Measurements from ENCODE around the gene ANKRD27.

Gene ANKRD27

GRCh38 chr19:32651729-32652140 lies 23.2 kb downstream of the ANKRD27 start:
- no peak for FAIRE-seq

GRCh38 chr19:32650671-32651070 lies 24.3 kb downstream of the ANKRD27 start:
- FAIRE-seq: no peak

- FAIRE-seq: no peak
Measured at GRCh38 chr19:32649751-32650150, 25.2 kb downstream of the ANKRD27 start.

DNA sequence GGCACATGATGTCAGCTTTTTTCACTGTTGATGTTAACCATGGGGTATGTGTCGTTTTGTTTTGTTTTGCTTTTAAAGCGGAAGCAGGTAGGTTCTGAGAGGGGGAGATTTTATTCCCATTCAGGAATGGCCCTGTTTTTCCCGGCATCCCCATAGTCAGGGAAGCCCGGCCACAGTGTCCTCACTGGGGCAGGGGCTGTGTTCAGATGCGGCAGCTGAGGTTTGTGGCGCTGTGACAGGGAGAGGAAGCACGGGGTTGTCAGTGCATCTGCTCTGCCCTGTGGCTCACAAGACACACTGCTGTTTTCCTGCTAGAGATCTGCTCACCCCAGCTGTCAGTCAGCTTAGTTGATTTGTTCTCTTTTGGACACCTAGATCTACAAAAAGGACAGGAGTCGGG lies 27.6 kb downstream of the ANKRD27 start:
- FAIRE-seq: no peak

DNA sequence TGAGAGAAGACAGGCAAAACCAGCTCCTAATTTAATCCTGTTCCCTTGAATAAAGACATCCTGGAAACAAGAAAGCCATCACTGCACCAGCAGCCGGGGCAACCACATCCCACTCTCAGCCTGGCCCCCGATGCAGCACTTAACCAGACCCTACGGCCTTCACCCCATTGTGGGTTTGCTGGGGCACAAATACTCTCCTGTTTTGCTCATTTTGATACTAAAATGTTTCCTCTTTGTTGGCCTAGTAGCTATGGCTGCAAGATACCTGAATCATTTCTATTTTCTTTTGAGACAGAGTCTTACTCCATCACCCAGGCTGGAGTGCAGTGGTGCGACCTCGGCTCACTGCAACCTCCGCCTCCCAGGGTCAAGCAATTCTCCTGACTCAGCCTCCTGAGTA lies 28.4 kb downstream of the ANKRD27 start:
- no peak for FAIRE-seq

DNA sequence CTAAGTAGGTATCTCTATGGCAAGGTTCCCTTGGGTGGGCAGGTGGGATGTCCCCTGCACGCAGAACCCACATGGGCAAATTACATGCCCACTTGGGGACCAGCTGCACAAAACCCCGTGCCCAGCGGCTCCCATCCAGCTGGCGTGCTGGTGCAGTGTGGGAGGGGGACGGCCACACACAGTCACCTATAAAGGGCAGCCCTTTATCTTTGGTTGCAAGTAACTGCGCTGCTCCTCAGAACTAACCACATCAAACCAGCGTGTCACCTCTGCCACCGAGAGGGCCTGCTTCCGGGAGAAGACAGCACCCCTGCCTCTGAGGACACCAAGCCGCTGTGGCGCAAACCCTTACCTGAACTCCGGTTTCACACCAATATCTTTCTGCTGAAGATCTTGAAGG lies 32.2 kb downstream of the ANKRD27 start:
- FAIRE-seq: no peak

DNA sequence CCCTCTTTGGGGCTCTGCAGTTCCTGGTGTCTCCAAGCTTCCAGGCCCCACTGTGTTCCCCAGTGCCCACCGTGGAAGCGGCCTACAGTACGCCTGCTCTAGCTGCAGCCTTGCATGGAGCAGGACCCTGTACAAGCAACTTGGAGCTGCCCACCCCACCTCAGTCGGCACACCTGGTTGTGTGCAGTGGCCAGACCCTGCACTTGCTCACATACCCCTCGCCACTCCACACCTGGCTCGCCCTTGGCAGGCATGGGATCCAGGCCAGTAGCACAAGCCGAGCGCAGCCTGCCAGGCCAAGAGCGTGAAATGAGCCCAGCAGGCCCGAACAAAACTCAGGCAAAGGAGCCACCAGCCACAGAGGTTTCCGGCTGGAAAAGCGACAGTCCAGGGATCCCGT lies 36.4 kb downstream of the ANKRD27 start:
- no peak for FAIRE-seq

DNA sequence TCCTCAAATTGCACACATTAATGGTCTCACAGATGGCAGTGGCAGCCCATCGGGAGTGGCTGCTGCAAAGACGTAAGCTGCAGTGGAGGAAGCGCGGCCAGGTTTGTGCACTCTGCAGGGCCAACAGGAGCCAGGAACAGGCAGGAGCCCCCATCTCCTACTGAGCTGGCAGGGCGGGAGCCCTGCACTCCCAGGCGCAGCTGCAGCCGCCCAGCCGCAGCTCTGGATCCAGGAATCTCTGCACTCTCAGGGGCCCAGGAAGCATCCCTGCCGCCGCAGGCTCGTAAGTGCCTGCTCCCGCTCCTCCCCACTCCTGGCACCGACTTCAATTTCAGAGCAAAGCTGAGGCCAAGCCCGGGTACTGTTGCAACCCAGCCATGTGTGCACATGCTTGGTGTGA lies 37.5 kb downstream of the ANKRD27 start:
- FAIRE-seq: no peak

DNA sequence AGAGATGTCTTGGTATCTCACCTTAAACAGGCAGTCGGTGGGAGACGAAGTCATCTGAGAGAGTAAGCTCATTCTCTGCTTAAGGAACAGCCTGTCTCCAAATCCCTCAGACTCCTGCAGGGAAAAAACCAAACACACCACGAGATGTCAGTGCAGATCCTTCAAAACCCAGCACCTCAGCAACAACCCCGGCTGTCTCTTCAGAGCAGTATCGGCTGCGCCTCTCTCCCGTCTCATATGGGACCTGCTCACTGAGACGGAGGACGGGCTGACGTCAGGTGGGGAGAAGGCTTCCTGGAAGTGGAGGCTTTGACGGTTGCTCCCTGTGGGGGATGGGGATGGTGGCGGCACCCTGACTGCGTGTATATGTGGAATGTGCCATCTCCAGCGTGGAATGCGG lies 43.6 kb downstream of the ANKRD27 start:
- no peak for FAIRE-seq

DNA sequence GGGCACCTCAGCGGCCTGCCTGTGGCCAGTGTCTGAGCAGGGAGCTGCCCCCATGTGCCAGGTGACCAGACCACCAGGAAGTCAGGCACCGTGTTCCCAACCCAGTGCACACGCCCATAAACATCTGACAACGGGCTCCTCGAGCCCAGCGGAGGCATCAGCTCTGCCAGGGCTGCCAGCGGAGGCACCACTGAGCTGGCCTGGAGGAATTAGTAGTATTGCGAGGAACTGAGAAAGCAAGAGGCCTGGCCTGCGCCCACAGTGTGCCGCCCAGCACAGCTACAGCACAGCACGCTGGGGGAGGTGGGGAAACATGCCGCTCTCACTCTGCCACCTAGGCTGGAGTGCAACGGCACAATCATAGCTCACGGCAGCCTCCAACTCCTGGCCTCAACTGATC lies 44.6 kb downstream of the ANKRD27 start:
- no peak for FAIRE-seq

- FAIRE-seq: no peak
Measured at GRCh38 chr19:32627714-32628270, 47.2 kb downstream of the ANKRD27 start.

GRCh38 chr19:32626969-32627368 lies 48.0 kb downstream of the ANKRD27 start:
- no peak for FAIRE-seq

DNA sequence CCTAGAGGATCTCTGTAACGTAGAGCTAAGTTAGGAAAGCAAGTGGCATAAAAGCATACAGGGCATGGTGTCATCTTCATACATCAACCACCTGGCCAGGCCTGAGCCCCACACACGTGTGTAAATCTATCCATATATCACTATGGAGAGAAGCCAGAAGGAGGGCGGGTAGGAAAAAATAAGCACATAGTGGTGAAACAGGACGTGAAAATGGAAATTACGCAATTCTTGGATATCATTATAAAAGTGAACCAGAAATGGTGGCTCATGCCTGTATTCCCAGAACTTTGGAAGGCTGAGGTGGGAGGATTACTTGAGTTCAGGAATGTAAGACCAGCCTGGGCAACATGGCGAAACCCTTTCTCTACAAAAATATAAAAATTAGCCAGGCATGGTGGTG lies 50.6 kb downstream of the ANKRD27 start:
- no peak for FAIRE-seq

DNA sequence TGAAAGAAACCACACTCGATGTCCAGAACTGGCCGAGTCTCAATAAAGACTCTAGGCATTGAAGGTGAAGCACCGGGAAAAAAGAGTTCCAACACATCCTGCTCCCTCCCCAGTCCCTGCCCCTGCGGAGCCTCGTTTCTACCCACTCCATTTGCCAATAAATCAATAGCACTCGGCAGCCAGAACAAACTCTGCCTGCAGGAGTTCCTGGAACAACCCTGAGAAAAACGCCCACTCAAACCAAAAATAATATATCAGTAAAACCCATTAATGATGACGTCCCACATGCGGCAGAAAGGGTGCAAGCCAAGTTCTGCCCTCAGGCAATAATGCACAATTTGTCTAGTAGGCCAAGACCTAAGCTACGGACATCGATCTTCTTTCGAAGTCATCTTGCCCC lies 53.0 kb downstream of the ANKRD27 start:
- FAIRE-seq: no peak

DNA sequence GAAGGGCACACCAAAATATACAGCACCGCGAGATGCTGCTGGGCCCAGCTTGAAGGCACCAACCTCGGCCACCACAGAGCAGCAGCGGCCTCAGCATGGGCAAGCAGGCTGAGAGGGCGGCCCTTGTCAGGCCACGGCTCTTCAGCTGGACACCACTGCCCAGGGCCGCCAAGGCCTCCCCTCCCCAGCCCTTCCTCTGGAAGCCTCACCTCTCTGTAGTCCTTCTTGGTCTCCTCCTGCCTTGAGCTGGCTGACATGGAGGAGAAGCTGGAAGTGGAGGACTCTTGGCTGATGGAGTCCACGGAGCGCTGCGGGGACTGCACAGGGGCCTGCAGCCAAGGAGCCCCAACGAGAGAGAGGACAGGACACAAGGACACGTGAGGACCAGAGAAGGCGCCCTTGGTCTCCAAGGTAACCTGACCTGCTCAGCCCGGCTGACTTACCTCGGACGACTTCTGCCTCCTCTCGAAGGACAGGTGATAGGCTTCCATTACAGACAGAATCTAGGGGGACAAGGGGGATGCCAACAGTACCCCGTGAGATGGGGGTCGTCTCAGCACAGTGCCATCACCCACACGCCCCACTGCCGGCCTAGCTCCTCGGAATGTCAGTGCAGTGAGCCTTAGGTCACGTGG lies 55.8 kb downstream of the ANKRD27 start:
- FAIRE-seq: no peak

DNA sequence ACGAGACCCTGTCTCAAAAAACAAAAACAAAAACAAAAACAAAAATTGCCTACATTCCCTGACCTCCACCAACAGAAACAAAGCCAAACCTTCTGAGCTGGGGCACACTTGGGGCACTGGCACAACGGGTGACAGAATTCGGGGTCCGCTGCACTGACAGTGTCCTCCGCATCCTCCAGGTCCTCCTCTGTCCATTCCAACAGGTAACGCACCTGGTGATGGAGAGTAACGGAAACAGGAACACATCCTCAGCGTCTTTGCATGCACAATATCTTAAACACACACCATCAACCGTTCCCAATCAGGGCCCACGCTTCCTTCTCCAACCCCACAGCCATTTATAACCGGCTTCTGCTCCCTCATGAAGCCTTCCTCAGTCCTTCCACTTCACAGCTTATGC lies 59.4 kb downstream of the ANKRD27 start:
- no peak for FAIRE-seq

DNA sequence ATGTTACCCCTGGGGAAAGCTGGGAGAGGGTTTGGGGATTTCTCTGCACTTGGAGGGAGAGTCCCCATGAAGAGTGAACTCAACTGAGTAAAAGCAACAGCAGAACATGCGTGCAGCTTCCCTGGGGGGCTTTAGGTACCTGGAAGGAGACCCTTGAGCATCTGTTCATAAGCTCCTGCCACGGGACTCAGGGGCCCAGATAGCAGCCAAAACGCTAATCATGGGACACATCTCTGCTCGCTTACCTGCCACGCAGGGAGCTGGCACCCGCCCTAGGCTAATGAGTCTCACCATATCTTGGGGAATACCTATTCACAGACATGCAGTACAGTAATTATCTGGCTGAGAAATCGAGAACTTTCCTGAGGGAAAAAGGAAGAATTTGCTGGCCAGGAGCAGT lies 60.1 kb downstream of the ANKRD27 start:
- FAIRE-seq: no peak

DNA sequence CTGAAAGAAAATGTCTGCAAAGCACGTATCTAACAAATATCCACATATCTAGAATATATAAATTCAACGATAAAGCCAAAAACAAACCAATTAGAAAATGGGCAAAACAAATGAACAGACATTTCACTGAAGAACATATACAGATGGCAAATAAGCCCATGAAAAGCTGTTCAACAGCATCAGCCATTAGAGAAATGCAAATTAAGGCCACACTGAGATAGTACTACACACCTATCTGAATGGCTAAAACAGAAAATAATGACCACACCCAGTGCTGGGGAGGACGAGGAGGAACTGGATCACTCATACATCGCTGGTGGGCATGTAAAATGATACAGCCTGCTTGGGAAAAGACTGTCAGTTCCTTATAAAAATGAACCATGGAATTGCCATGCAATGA lies 62.0 kb downstream of the ANKRD27 start:
- FAIRE-seq: no peak

DNA sequence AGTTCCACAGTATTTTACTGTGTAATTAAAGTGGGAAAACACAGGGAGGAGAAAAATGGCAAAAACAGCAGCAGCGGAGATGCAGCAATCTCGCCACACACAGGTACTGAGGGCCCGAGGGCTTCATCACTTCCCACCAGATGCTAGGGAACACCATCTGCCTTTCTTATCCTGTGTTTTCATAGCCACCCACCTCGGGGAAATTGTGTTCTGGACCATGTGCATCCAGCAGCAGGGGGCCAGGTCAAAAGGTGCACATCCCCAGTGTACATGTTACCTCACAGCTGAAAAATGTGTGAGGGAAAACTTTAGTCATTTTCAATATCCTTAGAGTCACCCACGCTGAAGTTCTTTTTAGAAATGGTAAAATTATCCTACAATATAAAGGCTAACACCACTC lies 63.8 kb downstream of the ANKRD27 start:
- no peak for FAIRE-seq

DNA sequence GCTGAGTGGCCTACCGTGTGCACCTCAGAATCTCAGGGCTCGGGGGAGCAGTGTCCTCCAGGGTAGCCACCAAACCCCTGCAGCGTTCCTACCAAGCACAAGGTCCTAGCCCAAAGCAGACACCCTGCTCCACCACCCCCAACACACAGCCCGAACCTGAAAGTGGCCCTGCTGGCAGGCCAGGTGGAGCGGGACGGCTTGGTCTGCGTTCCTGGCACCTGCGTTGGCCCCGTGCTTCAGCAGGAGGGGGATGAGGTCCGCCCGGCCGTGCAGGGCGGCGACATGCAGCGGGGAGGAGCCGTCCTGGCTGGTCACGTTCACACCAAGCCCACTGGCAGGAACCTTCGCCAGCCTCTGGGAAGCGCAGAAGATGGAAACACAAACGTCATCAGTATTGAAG lies 67.5 kb downstream of the ANKRD27 start:
- no peak for FAIRE-seq

- no peak for FAIRE-seq
Measured at GRCh38 chr19:32606289-32606688, 68.7 kb downstream of the ANKRD27 start.

- no peak for FAIRE-seq
Measured at GRCh38 chr19:32605544-32605943, 69.4 kb downstream of the ANKRD27 start.

DNA sequence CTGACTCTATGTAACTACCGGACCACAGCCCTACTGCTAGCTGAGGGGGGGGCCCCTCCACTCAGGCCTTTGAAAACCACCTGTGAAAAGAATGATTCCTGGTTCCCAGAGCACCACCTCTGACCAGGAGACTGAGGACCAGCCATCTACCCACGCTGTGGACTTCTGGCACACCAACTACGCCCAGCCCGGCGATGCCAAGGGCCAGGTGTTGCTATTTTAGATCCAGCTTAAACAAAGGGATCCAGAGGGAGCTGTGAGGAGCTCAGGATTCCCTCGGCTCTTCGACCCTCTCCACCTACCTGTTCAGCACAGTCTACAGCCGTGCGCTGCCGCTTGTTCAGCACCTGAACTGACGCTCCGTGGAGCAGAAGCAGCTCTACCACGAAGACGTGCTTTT lies 71.0 kb downstream of the ANKRD27 start:
- FAIRE-seq: no peak

DNA sequence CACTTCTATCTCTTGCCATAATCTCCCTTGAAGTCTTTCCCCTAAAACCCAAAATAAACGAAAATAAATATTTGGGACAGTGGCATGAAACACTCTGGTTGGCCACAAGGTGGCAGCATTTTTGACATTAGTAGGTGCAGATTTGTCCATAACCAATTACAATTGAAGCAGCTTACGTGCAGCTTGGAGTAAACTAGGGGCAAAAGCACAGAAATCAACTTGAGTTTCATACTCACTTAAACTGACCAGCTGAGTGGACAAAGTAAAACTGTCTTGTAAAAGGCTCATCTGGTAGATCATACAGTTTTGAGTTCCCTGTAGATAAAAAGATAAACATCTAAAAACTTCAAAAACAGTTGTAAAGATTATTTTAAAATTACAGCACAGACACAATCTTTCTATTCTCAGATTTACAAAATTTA lies 75.2 kb downstream of the ANKRD27 start:
- no peak for FAIRE-seq

- no peak for FAIRE-seq
Measured at GRCh38 chr19:32599258-32599657, 75.7 kb downstream of the ANKRD27 start.
